HepG2 (cell line): Measurements from ENCODE around the gene PHACTR1. TPM values are rescaled to one million over a fixed set of nuclear protein-coding genes. Genes with fewer than 3 reads are reported as not detected.

Source experiments
- ATAC-seq: fragments of 200-7000 bp; cut with Tn5 transposase; 3 replicates; pipeline ENCODE4 v1.9.1; 2020; ENCODE audit warnings: mild to moderate bottlenecking, moderate library complexity
- BruUV-seq: library from RNA; stranded (reverse); fragments of 400-500 nt; replicated peaks from 2 replicates; lab custom pipeline; 2021; lab: Mats Ljungman, UMichigan
- CTCF ChIA-PET: fragments of 300-600 bp; formaldehyde crosslinking; extraction: SDS; loops from one replicate; lab custom pipeline; 2021; ENCODE audit warnings: low total read pairs, inconsistent platforms, low intra/inter-chr PET ratio; lab: Yijun Ruan, JAX
- POLR2A ChIA-PET: fragments of 350-600 bp; sonication (Branson Sonifier 250); formaldehyde crosslinking; loops from one replicate; lab custom pipeline; 2020; ENCODE audit warnings: antibody characterized with exemption, inconsistent platforms; lab: Yijun Ruan, JAX
- DNase-seq: peaks from one replicate; pipeline ENCODE4 v3.0.0-alpha.2; 2015; ENCODE audit warnings: low spot score
- FAIRE-seq: peaks from 3 replicates; lab custom pipeline; 2011; peaks lifted over from hg19 to GRCh38; lab: Jason Lieb, UNC
- H2AFZ ChIP-seq: one replicate; pipeline ENCODE4 v1.6.1; 2011; ENCODE audit warnings: low read length, inconsistent platforms
- H3K27ac ChIP-seq: fragments of 300-600 bp; 3 replicates; pipeline ENCODE4 v1.8.0; 2011; ENCODE audit warnings: mixed run types, mild to moderate bottlenecking, mixed read lengths, low read length, inconsistent platforms; ENCODE audit not compliant: insufficient read depth; ENCODE audit errors: extremely low read length
- H3K27me3 ChIP-seq, 2 experiments: fragments of 200-600 bp in 1 of 2; 2 replicates in 1 of 2; 3 replicates in 1 of 2; pipeline versions ENCODE4 v1.6.0 to v1.8.0; 2011; ENCODE audit warnings: low read length in 2 of 2, mild to moderate bottlenecking in 2 of 2, moderate library complexity in 2 of 2, inconsistent platforms in 1 of 2; ENCODE audit not compliant: insufficient read depth in 2 of 2, control insufficient read depth in 1 of 2
- H3K36me3 ChIP-seq, 2 experiments: fragments of 200-600 bp in 1 of 2; replicated peaks in 1 of 2; 2 replicates in 1 of 2; 3 replicates in 1 of 2; pipeline versions ENCODE4 v1.5.1 to v1.8.0; 2011; ENCODE audit warnings: low read length in 2 of 2, inconsistent platforms in 1 of 2; ENCODE audit not compliant: insufficient read depth in 2 of 2, control insufficient read depth in 1 of 2
- H3K4me1 ChIP-seq: 2 replicates; pipeline ENCODE4 v1.5.1; 2012; ENCODE audit warnings: low read length, inconsistent platforms; ENCODE audit not compliant: insufficient read depth
- H3K4me2 ChIP-seq: 2 replicates; pipeline ENCODE4 v1.6.0; 2011; ENCODE audit warnings: low read depth, low read length, inconsistent platforms
- H3K4me3 ChIP-seq, 3 experiments: fragments of 200-600 bp in 1 of 3; sonication (generic), shearing (Covaris generic) in 1 of 3; replicated peaks in 1 of 3; 2 replicates each; pipeline ENCODE4 v1.5.1; 2011 to 2016; ENCODE audit warnings: low read length in 3 of 3, inconsistent platforms in 2 of 3, low read depth in 2 of 3, mild to moderate bottlenecking in 2 of 3, control low read depth in 1 of 3, mixed read lengths in 1 of 3; ENCODE audit not compliant: insufficient read depth in 1 of 3
- H3K79me2 ChIP-seq: one replicate; pipeline ENCODE4 v1.6.1; 2011; ENCODE audit warnings: low read length, inconsistent platforms; ENCODE audit not compliant: insufficient read depth
- H3K9ac ChIP-seq: 2 replicates; pipeline ENCODE4 v1.6.0; 2011; ENCODE audit warnings: mild to moderate bottlenecking, low read depth, low read length, inconsistent platforms; ENCODE audit not compliant: insufficient read depth
- H3K9me3 ChIP-seq: 2 replicates; pipeline ENCODE4 v1.5.1; 2012; ENCODE audit warnings: mild to moderate bottlenecking, low read length
- H4K20me1 ChIP-seq: 2 replicates; pipeline ENCODE4 v1.6.0; 2011; ENCODE audit warnings: inconsistent platforms, mild to moderate bottlenecking, low read length, moderate library complexity; ENCODE audit not compliant: insufficient read depth
- CREBL2 ChIP-seq: sonication (generic); formaldehyde crosslinking; IDR thresholded peaks from 2 replicates; pipeline ENCODE4 v1.8.1; 2023; ENCODE audit warnings: missing genetic modification reagents, mild to moderate bottlenecking, borderline replicate concordance
- ELF3 ChIP-seq: IDR thresholded peaks from 2 replicates; pipeline ENCODE4 v1.6.1; 2016; ENCODE audit warnings: missing genetic modification reagents, missing compliant biosample characterization
- FOXC1 ChIP-seq: sonication (generic); formaldehyde crosslinking; IDR thresholded peaks from 2 replicates; pipeline ENCODE4 v1.8.0; 2022; ENCODE audit warnings: mild to moderate bottlenecking, missing genetic modification reagents, borderline replicate concordance
- GABPA ChIP-seq, 2 experiments: IDR thresholded peaks; 2 replicates each; pipeline ENCODE4 v1.6.1; 2011 to 2016; ENCODE audit warnings: low read depth in 2 of 2, low read length in 1 of 2, missing biosample characterization in 1 of 2, missing genetic modification characterization in 1 of 2
- GRHL1 ChIP-seq: sonication (generic); formaldehyde crosslinking; conservative IDR thresholded peaks from 2 replicates; pipeline ENCODE4 v1.8.0; 2022; ENCODE audit warnings: missing genetic modification reagents
- HDAC1 ChIP-seq: sonication (generic); formaldehyde crosslinking; IDR thresholded peaks from 2 replicates; pipeline ENCODE4 v1.5.1; 2020; ENCODE audit warnings: mild to moderate bottlenecking, missing genetic modification reagents
- HOXD1 ChIP-seq: sonication (generic); formaldehyde crosslinking; IDR thresholded peaks from 2 replicates; pipeline ENCODE4 v1.5.0; 2020; ENCODE audit warnings: missing genetic modification reagents
- SP140L ChIP-seq: sonication (generic); formaldehyde crosslinking; IDR thresholded peaks from 2 replicates; pipeline ENCODE4 v1.4.0; 2020; ENCODE audit warnings: missing genetic modification reagents, borderline replicate concordance
- ZNF18 ChIP-seq: sonication (generic); formaldehyde crosslinking; IDR thresholded peaks from 2 replicates; pipeline ENCODE4 v1.8.0; 2022; ENCODE audit warnings: mild to moderate bottlenecking, missing genetic modification reagents; ENCODE audit not compliant: insufficient replicate concordance
- ZNF652 ChIP-seq: IDR thresholded peaks from 2 replicates; pipeline ENCODE4 v1.6.1; 2016; ENCODE audit warnings: low read depth, borderline replicate concordance
- ZNF660 ChIP-seq: sonication (generic); formaldehyde crosslinking; IDR thresholded peaks from 2 replicates; pipeline ENCODE4 v1.5.1; 2020; ENCODE audit warnings: mild to moderate bottlenecking, low read depth, missing genetic modification reagents, borderline replicate concordance
- ZNF747 ChIP-seq: sonication (generic); formaldehyde crosslinking; IDR thresholded peaks from 2 replicates; pipeline ENCODE4 v1.8.1; 2023; ENCODE audit warnings: missing genetic modification reagents, mild to moderate bottlenecking, borderline replicate concordance
- ZXDC ChIP-seq: sonication (generic); formaldehyde crosslinking; IDR thresholded peaks from 2 replicates; pipeline ENCODE4 v1.5.0; 2020; ENCODE audit warnings: mild to moderate bottlenecking, missing genetic modification reagents
- WGBS: methylation state at CpG from one replicate; pipeline ENCODE4 v1.1.6; 2017; ENCODE audit warnings: low lambda C conversion rate; 5-methylcytosine and 5-hydroxymethylcytosine counted together
- in situ Hi-C: cut with HindIII; loops from 2 replicates; pipeline ENCODE4 v1.10.0; 2017; ENCODE audit warnings: low pct_unique_long_range_greater_than_20kb; ENCODE audit not compliant: extremely low pct_ligation_motif_present
- intact Hi-C: fragments of 100-400 bp; cut with micrococcal nuclease; formaldehyde crosslinking; loops from one replicate; pipeline ENCODE4 v1.10.0; 2022; ENCODE audit not compliant: unreplicated experiment
- polyA plus RNA-seq, 8 experiments: library from polyadenylated mRNA; depleted of rRNA in 3 of 8; stranded (reverse) in 7 of 8; unstranded in 1 of 8; fragments of >200 nt; fragmentation: Illumina TruSeq in 4 of 8; extraction: Trizol in 4 of 8; gene quantifications; 2 replicates each; pipeline versions ENCODE4 v1.2.1 to v1.2.3, GENCODE V29; 2011 to 2016; ENCODE audit warnings: low read depth in 4 of 8, missing spikeins in 1 of 8, mixed read lengths in 1 of 8; ENCODE audit not compliant: insufficient read depth in 1 of 8
- total RNA-seq, 5 experiments: library from RNA; depleted of rRNA; stranded (reverse); fragments of >200 nt; fragmentation: Illumina TruSeq; extraction: Trizol; gene quantifications; 2 replicates each; pipeline ENCODE4 v1.2.3, GENCODE V29; 2016; ENCODE audit warnings: low read depth in 1 of 5

Gene PHACTR1
- total and polyA plus RNA-seq, 2 of the 13 experiments (the other 11 are each of a cell fraction or from before 2014, with no cell fraction given) = 0.09 TPM; not detected in 1

GRCh38 chr6:13286181-13286580 lies 569.6 kb downstream of the PHACTR1 start:
- peaks cover 28% of the 10 kb centered on the region for H3K9me3 ChIP-seq
- H3K79me2 ChIP-seq = no peaks in the 10 kb centered on the region
- no peak for TF ChIP-seq ZNF660 (CRISPR knock-in tag)
- no peak for TF ChIP-seq ZNF747 (CRISPR knock-in tag)
- TF ChIP-seq CREBL2 (CRISPR knock-in tag) = no peak
- no peak for TF ChIP-seq ZNF652 (CRISPR knock-in tag)
- TF ChIP-seq FOXC1 (CRISPR knock-in tag) = no peak
- no peak for TF ChIP-seq SP140L (CRISPR knock-in tag)
- TF ChIP-seq HDAC1 (CRISPR knock-in tag) = no peak
- no peak for TF ChIP-seq ZXDC
- TF ChIP-seq GABPA (IDR thresholded peaks at IDR 0.05; ENCODE audit: low read depth, low read length) = no peak
- no peak for TF ChIP-seq GABPA (CRISPR knock-in tag; IDR thresholded peaks at IDR 0.05; ENCODE audit: low read depth)
- TF ChIP-seq GRHL1 (CRISPR knock-in tag) = no peak
- TF ChIP-seq ELF3 (CRISPR knock-in tag) = no peak
- TF ChIP-seq HOXD1 (CRISPR knock-in tag) = no peak
- TF ChIP-seq ZNF18 (CRISPR knock-in tag) = no peak
- TF ChIP-seq, all 625 proteins: peak for 0
- Histone ChIP-seq H3K4me2 (no peak overlapping the region), H3K27me3 (no peaks in the 10 kb centered on the region), H2AFZ (no peak overlapping the region), H3K27ac (no peak overlapping the region), H3K36me3 (no peaks in the 10 kb centered on the region), H3K9ac (no peak overlapping the region), H3K4me1 (peaks cover 40% of the 10 kb centered on the region), H3K4me3 (no peak overlapping the region), H4K20me1 (no peaks in the 10 kb centered on the region)
- 82% methylated on average over 4 of the region's 4 CpGs for WGBS
- DNase-seq (no peak), FAIRE-seq (no peak), ATAC-seq (no peak)
- ChIA-PET CTCF (no interaction called here), POLR2A (no interaction called here)
- intact Hi-C loops = no loop called here
- in situ Hi-C loops = no loop called here
- no TSS peak for BruUV-seq
